GM12875 (cell line): ENCODE measurements around the gene ATP8B2.
"Not testable (repeated sequence)": the region's sequence is repeated elsewhere in the genome, so short reads cannot be mapped to it uniquely, and the experiment has no call there.

Experiments
- H3K4me3 ChIP-seq: one replicate; pipeline ENCODE4 v1.5.1; 2011; ENCODE audit warnings: low read depth, low read length, control low read depth
- CTCF ChIP-seq: IDR thresholded peaks from 2 replicates; pipeline ENCODE4 v1.5.1; 2011; ENCODE audit warnings: low read depth, mild to moderate bottlenecking, control low read depth, inconsistent platforms, low read length, moderate library complexity, borderline replicate concordance; ENCODE audit not compliant: insufficient read depth

Gene ATP8B2

GRCh38 chr1:154304664-154305337 lies 20.5 kb upstream of the ATP8B2 start:
- TF ChIP-seq CTCF, result no peak
- no peak overlapping the region for H3K4me3 ChIP-seq

GRCh38 chr1:154306151-154306550 lies 19.2 kb upstream of the ATP8B2 start:
- no peak for TF ChIP-seq CTCF

GRCh38 chr1:154307670-154308270 lies 17.6 kb upstream of the ATP8B2 start:
- not testable (repeated sequence) for H3K4me3 ChIP-seq

More at GRCh38 chr1:154306151-154306550, 19.2 kb upstream of the ATP8B2 start:
- no peak overlapping the region for H3K4me3 ChIP-seq

GRCh38 chr1:154309136-154309535 lies 16.2 kb upstream of the ATP8B2 start:
- H3K4me3 ChIP-seq, result not testable (repeated sequence)

- not testable (repeated sequence) for H3K4me3 ChIP-seq
Observed at GRCh38 chr1:154312229-154313065, 12.9 kb upstream of the ATP8B2 start.

GRCh38 chr1:154313066-154313356 lies 12.3 kb upstream of the ATP8B2 start:
- TF ChIP-seq CTCF, result no peak
- H3K4me3 ChIP-seq, result no peak overlapping the region

GRCh38 chr1:154314226-154314625 lies 11.1 kb upstream of the ATP8B2 start:
- H3K4me3 ChIP-seq, result not testable (repeated sequence)

- H3K4me3 ChIP-seq, result no peak overlapping the region
- no peak for TF ChIP-seq CTCF
Observed at GRCh38 chr1:154316704-154317103, 8.6 kb upstream of the ATP8B2 start.

- TF ChIP-seq CTCF, result no peak
- H3K4me3 ChIP-seq, result no peak overlapping the region
Observed at GRCh38 chr1:154318386-154318785, 6.9 kb upstream of the ATP8B2 start.
